H1 (cell line): Measurements from ENCODE around the gene SLC1A3. TPM values are rescaled to one million over a fixed set of nuclear protein-coding genes. Genes with fewer than 3 reads are reported as not detected.

Experiments used
- CTCF ChIA-PET: fragments of 300-600 bp; sonication (Branson Sonifier 250); formaldehyde crosslinking; loops from one replicate; lab custom pipeline; 2021; ENCODE audit not compliant: partially characterized antibody; lab: Charles Lee
- POLR2A ChIA-PET: fragments of 300-600 bp; sonication (Branson Sonifier 250); formaldehyde crosslinking; loops from one replicate; lab custom pipeline; 2021; ENCODE audit warnings: inconsistent platforms; ENCODE audit not compliant: partially characterized antibody; lab: Charles Lee
- DNase-seq, 2 experiments: peaks; one replicate each; pipeline versions ENCODE4 v3.0.0 to v3.0.0-alpha.2; 2010 to 2022; ENCODE audit warnings: low spot score in 2 of 2, low read depth in 1 of 2, mixed read lengths in 1 of 2
- FAIRE-seq: peaks from 2 replicates; lab custom pipeline; 2011; peaks lifted over from hg19 to GRCh38; lab: Jason Lieb, UNC
- H2AFZ ChIP-seq: 2 replicates; pipeline ENCODE4 v1.8.1; 2012; ENCODE audit warnings: low read length, inconsistent platforms
- H2AK5ac ChIP-seq: 2 replicates; pipeline ENCODE4 v1.6.1; 2013; ENCODE audit warnings: low read depth, low read length
- H2BK120ac ChIP-seq: replicated peaks from 2 replicates; pipeline ENCODE3; 2013; ENCODE audit warnings: low read depth, low read length, inconsistent platforms
- H2BK12ac ChIP-seq: 2 replicates; pipeline ENCODE4 v1.6.1; 2013; ENCODE audit warnings: low read depth, low read length
- H2BK15ac ChIP-seq: 2 replicates; pipeline ENCODE4 v1.6.1; 2013; ENCODE audit warnings: low read length
- H2BK20ac ChIP-seq: 2 replicates; pipeline ENCODE4 v1.6.1; 2013; ENCODE audit warnings: low read length
- H2BK5ac ChIP-seq: 2 replicates; pipeline ENCODE4 v1.6.1; 2013; ENCODE audit warnings: low read depth, low read length
- H3K14ac ChIP-seq: 2 replicates; pipeline ENCODE4 v1.6.1; 2013; ENCODE audit warnings: inconsistent platforms; ENCODE audit not compliant: insufficient read length
- H3K18ac ChIP-seq: 2 replicates; pipeline ENCODE4 v1.6.1; 2013; ENCODE audit warnings: low read length; ENCODE audit errors: extremely low read depth
- H3K23ac ChIP-seq: 2 replicates; pipeline ENCODE4 v1.6.1; 2013; ENCODE audit warnings: inconsistent platforms; ENCODE audit not compliant: insufficient read length
- H3K23me2 ChIP-seq: 2 replicates; pipeline ENCODE4 v1.6.1; 2013; ENCODE audit warnings: low read depth, low read length
- H3K27ac ChIP-seq: 2 replicates; pipeline ENCODE4 v1.6.1; 2011; ENCODE audit warnings: low read depth, low read length, inconsistent platforms
- H3K27me3 ChIP-seq, 4 experiments: replicated peaks in 1 of 4; 1 replicate in 1 of 4; 2 replicates in 3 of 4; pipeline versions ENCODE4 v1.6.1 to v1.8.1; 2011 to 2013; ENCODE audit warnings: low read length in 3 of 4, mild to moderate bottlenecking in 3 of 4, inconsistent platforms in 2 of 4, mixed read lengths in 2 of 4, moderate library complexity in 1 of 4; ENCODE audit not compliant: control insufficient read depth in 3 of 4, insufficient read depth in 3 of 4; ENCODE audit errors: extremely low read depth in 1 of 4
- H3K36me3 ChIP-seq, 4 experiments: 2 replicates each; pipeline versions ENCODE4 v1.6.1 to v1.8.1; 2011 to 2013; ENCODE audit warnings: mild to moderate bottlenecking in 4 of 4, low read length in 3 of 4, moderate library complexity in 2 of 4, control low read depth in 1 of 4, inconsistent platforms in 1 of 4; ENCODE audit not compliant: insufficient read depth in 4 of 4, control insufficient read depth in 2 of 4
- H3K4ac ChIP-seq: replicated peaks from 2 replicates; pipeline ENCODE3; 2013; ENCODE audit warnings: low read length, low read depth, mixed read lengths, inconsistent platforms; ENCODE audit not compliant: insufficient read length
- H3K4me1 ChIP-seq, 4 experiments: replicated peaks in 1 of 4; 1 replicate in 1 of 4; 2 replicates in 3 of 4; pipeline versions ENCODE4 v1.6.1 to v1.8.1; 2011 to 2013; ENCODE audit warnings: low read length in 3 of 4, inconsistent platforms in 2 of 4, mixed read lengths in 1 of 4; ENCODE audit not compliant: insufficient read depth in 4 of 4, control insufficient read depth in 3 of 4
- H3K4me2 ChIP-seq, 2 experiments: 2 replicates each; pipeline versions ENCODE4 v1.6.1 to v1.8.1; 2011 to 2013; ENCODE audit warnings: low read depth in 2 of 2, low read length in 2 of 2, control low read depth in 1 of 2, inconsistent platforms in 1 of 2, mild to moderate bottlenecking in 1 of 2; ENCODE audit not compliant: insufficient read depth in 1 of 2
- H3K4me3 ChIP-seq, 4 experiments: fragments of 200-600, 300-600 bp in 1 of 4; sonication (generic), shearing (Covaris generic), sonication (Bioruptor Twin) in 1 of 4; 2 replicates each; pipeline versions ENCODE4 v1.5.1 to v1.8.1; 2011 to 2016; ENCODE audit warnings: low read length in 4 of 4, low read depth in 3 of 4, control low read depth in 2 of 4, inconsistent platforms in 2 of 4, mild to moderate bottlenecking in 2 of 4, mixed read lengths in 1 of 4, moderate library complexity in 1 of 4; ENCODE audit not compliant: insufficient read depth in 2 of 4; ENCODE audit errors: extremely low read depth in 1 of 4
- H3K56ac ChIP-seq: replicated peaks from 2 replicates; pipeline ENCODE3; 2013; ENCODE audit warnings: low read depth, mild to moderate bottlenecking, mixed read lengths, low read length, inconsistent platforms; ENCODE audit not compliant: insufficient read length
- H3K79me1 ChIP-seq: 2 replicates; pipeline ENCODE4 v1.6.1; 2013; ENCODE audit warnings: low read depth, low read length, control low read depth
- H3K79me2 ChIP-seq, 2 experiments: 2 replicates each; pipeline versions ENCODE4 v1.6.1 to v1.8.1; 2012 to 2013; ENCODE audit warnings: low read length in 2 of 2, mild to moderate bottlenecking in 2 of 2, inconsistent platforms in 1 of 2; ENCODE audit not compliant: insufficient read depth in 2 of 2, control insufficient read depth in 1 of 2
- H3K9ac ChIP-seq, 4 experiments: replicated peaks in 1 of 4; 1 replicate in 1 of 4; 2 replicates in 3 of 4; pipeline versions ENCODE4 v1.6.1 to v1.8.1; 2011 to 2013; ENCODE audit warnings: low read depth in 3 of 4, low read length in 3 of 4, control low read depth in 2 of 4, mild to moderate bottlenecking in 2 of 4, moderate library complexity in 2 of 4, inconsistent platforms in 1 of 4; ENCODE audit errors: extremely low read depth in 1 of 4
- H3K9me3 ChIP-seq, 2 experiments: 2 replicates each; pipeline versions ENCODE4 v1.6.1 to v1.8.1; 2012 to 2013; ENCODE audit warnings: mild to moderate bottlenecking in 2 of 2, moderate library complexity in 2 of 2, control low read depth in 1 of 2, inconsistent platforms in 1 of 2, low read depth in 1 of 2, low read length in 1 of 2, mixed read lengths in 1 of 2; ENCODE audit not compliant: insufficient read depth in 2 of 2
- H4K20me1 ChIP-seq, 2 experiments: replicated peaks in 1 of 2; 2 replicates each; pipeline versions ENCODE3 to v1.8.1; 2011 to 2013; ENCODE audit warnings: inconsistent platforms in 2 of 2, low read length in 2 of 2, mild to moderate bottlenecking in 1 of 2; ENCODE audit not compliant: insufficient read depth in 2 of 2, control insufficient read depth in 1 of 2
- H4K5ac ChIP-seq: 2 replicates; pipeline ENCODE4 v1.6.1; 2013; ENCODE audit warnings: low read length, low read depth, mixed read lengths, inconsistent platforms; ENCODE audit not compliant: insufficient read length
- H4K8ac ChIP-seq: 2 replicates; pipeline ENCODE4 v1.8.0; 2013; ENCODE audit warnings: mild to moderate bottlenecking, moderate library complexity, low read length, inconsistent platforms; ENCODE audit not compliant: insufficient read depth; ENCODE audit errors: extremely low read depth
- H4K91ac ChIP-seq: replicated peaks from 2 replicates; pipeline ENCODE3; 2013; ENCODE audit warnings: low read length, mixed read lengths, inconsistent platforms; ENCODE audit not compliant: insufficient read length
- ASH2L ChIP-seq: fragments of 200-600, 300-600 bp; sonication (generic); IDR thresholded peaks from one replicate; pipeline ENCODE4 v1.7.1; 2017; ENCODE audit warnings: low read length
- CBX8 ChIP-seq: fragments of 300-800, 300-1000 bp; sonication (generic); IDR thresholded peaks from 2 replicates; pipeline ENCODE4 v1.7.1; 2016; ENCODE audit warnings: low read depth, low read length, borderline replicate concordance
- CHD2 ChIP-seq: IDR thresholded peaks from 2 replicates; pipeline ENCODE4 v1.6.1; 2012; ENCODE audit warnings: low read length, improper control_type of control experiment
- CTCF ChIP-seq, 3 experiments: IDR thresholded peaks; 1 replicate in 2 of 3; 2 replicates in 1 of 3; pipeline versions ENCODE4 v1.5.1 to v1.6.1; 2011; ENCODE audit warnings: low read length in 3 of 3, mild to moderate bottlenecking in 3 of 3, inconsistent platforms in 2 of 3, low read depth in 1 of 3, moderate library complexity in 1 of 3; ENCODE audit not compliant: insufficient read depth in 1 of 3; ENCODE audit errors: control extremely low read depth in 1 of 3
- POU5F1 ChIP-seq: IDR thresholded peaks from 2 replicates; pipeline ENCODE4 v1.6.1; 2011; ENCODE audit warnings: low read depth, mild to moderate bottlenecking, low read length, moderate library complexity
- RAD21 ChIP-seq, 2 experiments: IDR thresholded peaks in 1 of 2; conservative IDR thresholded peaks in 1 of 2; 2 replicates each; pipeline ENCODE4 v1.6.1; 2011; ENCODE audit warnings: low read depth in 2 of 2, low read length in 2 of 2, improper control_type of control experiment in 1 of 2, inconsistent platforms in 1 of 2, mild to moderate bottlenecking in 1 of 2, moderate library complexity in 1 of 2
- SUZ12 ChIP-seq: fragments of 200-600 bp; sonication (generic); IDR thresholded peaks from 2 replicates; pipeline ENCODE4 v1.6.1; 2012; ENCODE audit warnings: mild to moderate bottlenecking, inconsistent platforms, low read length, moderate library complexity, mixed read lengths
- TCF12 ChIP-seq: IDR thresholded peaks from 2 replicates; pipeline ENCODE4 v1.6.1; 2011; ENCODE audit warnings: low read depth, mild to moderate bottlenecking, low read length
- WGBS, 2 experiments: shearing (Covaris generic) in 1 of 2; methylation state at CpG; one replicate each; pipeline versions ENCODE4 v1.1.6 to v1.1.7; 2013 to 2015; ENCODE audit warnings: low lambda C conversion rate in 2 of 2, mixed read lengths in 2 of 2, inconsistent platforms in 1 of 2, low coverage in 1 of 2, missing lambda C conversion rate in 1 of 2; ENCODE audit not compliant: insufficient replicate concordance in 2 of 2, insufficient coverage in 1 of 2, insufficient read length in 1 of 2; ENCODE audit errors: extremely low coverage in 1 of 2, missing lambda C conversion rate in 1 of 2; 5-methylcytosine and 5-hydroxymethylcytosine counted together
- polyA plus RNA-seq, 7 experiments: library from polyadenylated mRNA; depleted of rRNA in 3 of 7; stranded (reverse) in 5 of 7; unstranded in 2 of 7; fragments of >200 nt in 5 of 7; fragments of 200-250 nt in 2 of 7; gene quantifications; 1 replicate in 5 of 7; 2 replicates in 1 of 7; 4 replicates in 1 of 7; pipeline versions ENCODE4 v1.2.1 to v1.2.3, GENCODE V29; 2011 to 2013; ENCODE audit warnings: missing spikeins in 2 of 7, mixed read lengths in 2 of 7
- total RNA-seq: library from RNA; stranded (reverse); fragmentation: NEBNext Ultra II Directional; extraction: Animal tissue kit (Norgen Biotek cat#: 25700); gene quantifications from 2 replicates; pipeline ENCODE4 v1.2.1, GENCODE V29; 2021

Gene SLC1A3
- total and polyA plus RNA-seq, 2 of the 8 experiments (the other 6 are each of a cell fraction or from before 2014, with no cell fraction given), result 26.7 to 35.3 TPM

GRCh38 chr5:36602704-36603321, 3.6 kb upstream of the SLC1A3 start:
- CTCF ChIA-PET, result interaction anchor here (0.7 to 3.2 kb wide), 7 partner anchors 11 to 93 kb away, joined by 3 to 41 read pairs (median 4); no protein-coding TSS in a partner anchor
- Histone ChIP-seq H3K14ac (no peak overlapping the region), H3K79me2 (peaks cover 0 to 13% of the 10 kb centered on the region in 2 experiments; a peak in 2 of 4 replicates), H2BK15ac (no peak overlapping the region), H3K79me1 (no peaks in the 10 kb centered on the region), H2BK12ac (no peak overlapping the region), H3K4me2 (no peak overlapping the region; a peak in 1 of 4 replicates), H3K18ac (no peak overlapping the region), H2AK5ac (no peak overlapping the region), H3K4me1 (peaks cover 5 to 10% (median 8%) of the 10 kb centered on the region in 4 experiments; a peak in 6 of 7 replicates), H3K27me3 (no peaks in the 10 kb centered on the region; a peak in 1 of 7 replicates), H3K23ac (no peak overlapping the region), H4K5ac (no peak overlapping the region), H2BK20ac (no peak overlapping the region), H2BK120ac (no peak overlapping the region), H3K36me3 (no peaks in the 10 kb centered on the region), H3K9me3 (no peaks in the 10 kb centered on the region), H3K27ac (no peak overlapping the region), H4K91ac (no peak overlapping the region), H2AFZ (peak overlapping the region; percentile 60; the same call in 1 of the 2 replicates), H3K56ac (no peak overlapping the region), H3K4ac (no peak overlapping the region), H4K8ac (no peak overlapping the region), H2BK5ac (no peak overlapping the region), H3K23me2 (0 out of 2 replicates have a peak, but pooled peaks cover 2% of the 10 kb centered on the region), H4K20me1 (no peaks in the 10 kb centered on the region), H3K4me3 (no peak overlapping the region), H3K9ac (no peak overlapping the region)
- WGBS, 2 experiments, result 67% methylated on average over 5 of the region's 5 CpGs; no CpG with 5 or more reads in 1 of the 2 experiments
- peak; percentile 84 for FAIRE-seq
- DNase-seq, result no peak
- POLR2A ChIA-PET, result no interaction called here
- TF ChIP-seq POU5F1, result no peak
- TF ChIP-seq CHD2, result no peak
- peak; percentile 72 to 80 (median 77) for TF ChIP-seq CTCF (IDR thresholded peaks at IDR 0.05; ENCODE audit: control extremely low read depth in 1 of 3, insufficient read depth in 1 of 3, low read depth in 1 of 3, low read length in 3 of 3)
- peak; percentile 79 to 84 for TF ChIP-seq RAD21 (IDR thresholded peaks at IDR 0.05 in 1 of 2, conservative IDR thresholded peaks at IDR 0.05 in 1 of 2; ENCODE audit: low read depth in 2 of 2, low read length in 2 of 2)
- TF ChIP-seq SUZ12, result no peak
- no peak for TF ChIP-seq TCF12
- no peak for TF ChIP-seq CBX8
- TF ChIP-seq ASH2L, result peak; percentile 72
